DMS53 (cell line): Measurements from ENCODE around the gene FBLN1.
"Not testable (repeated sequence)": the region's sequence is repeated elsewhere in the genome, so short reads cannot be mapped to it uniquely, and the experiment has no call there.

Source experiments
- DNase-seq: peaks from one replicate; lab custom pipeline; 2025; lab: John Stamatoyannopoulos, UW

FBLN1 gene

GRCh38 chr22:45528046-45528445, 25.4 kb downstream of the FBLN1 start:
- DNase-seq: no peak

- DNase-seq: no peak
Measured at GRCh38 chr22:45529105-45529504, 26.4 kb downstream of the FBLN1 start.

- no peak for DNase-seq
Measured at GRCh38 chr22:45529971-45530575, 27.4 kb downstream of the FBLN1 start.

- no peak for DNase-seq
Measured at GRCh38 chr22:45531441-45532234, 29.0 kb downstream of the FBLN1 start.

- DNase-seq: no peak
Measured at GRCh38 chr22:45532235-45532631, 29.6 kb downstream of the FBLN1 start.

- DNase-seq: no peak
Measured at GRCh38 chr22:45533703-45534102, 31.0 kb downstream of the FBLN1 start.

GRCh38 chr22:45534339-45535192, 31.9 kb downstream of the FBLN1 start:
- no peak for DNase-seq

- DNase-seq: no peak
Measured at GRCh38 chr22:45535290-45535689, 32.6 kb downstream of the FBLN1 start.

- not testable (repeated sequence) for DNase-seq
Measured at GRCh38 chr22:45535835-45536234, 33.2 kb downstream of the FBLN1 start.

- no peak for DNase-seq
Measured at GRCh38 chr22:45537734-45538181, 35.1 kb downstream of the FBLN1 start.

GRCh38 chr22:45538281-45538680, 35.6 kb downstream of the FBLN1 start:
- DNase-seq: no peak

GRCh38 chr22:45540122-45540521, 37.4 kb downstream of the FBLN1 start:
- DNase-seq: peak; percentile 17

- no peak for DNase-seq
Measured at GRCh38 chr22:45541382-45541979, 38.8 kb downstream of the FBLN1 start.

GRCh38 chr22:45542001-45542520, 39.4 kb downstream of the FBLN1 start:
- DNase-seq: no peak

GRCh38 chr22:45542736-45543135, 40.1 kb downstream of the FBLN1 start:
- DNase-seq: not testable (repeated sequence)

GRCh38 chr22:45543243-45543642, 40.6 kb downstream of the FBLN1 start:
- no peak for DNase-seq

- DNase-seq: no peak
Measured at GRCh38 chr22:45544588-45545170, 42.0 kb downstream of the FBLN1 start.

- peak; percentile 21 for DNase-seq
Measured at GRCh38 chr22:45546333-45547015, 43.8 kb downstream of the FBLN1 start.

GRCh38 chr22:45547016-45547345, 44.3 kb downstream of the FBLN1 start:
- DNase-seq: no peak

GRCh38 chr22:45547731-45548130, 45.0 kb downstream of the FBLN1 start:
- DNase-seq: no peak

- DNase-seq: no peak
Measured at GRCh38 chr22:45548247-45548840, 45.7 kb downstream of the FBLN1 start.
